PC-9 (cell line): ENCODE data around the gene DDX10. TPM values are rescaled to one million over a fixed set of nuclear protein-coding genes. Genes with fewer than 3 reads are reported as not detected.

ENCODE experiments used
- BruUV-seq: library from RNA; stranded (reverse); fragments of 400-500 nt; replicated peaks from 2 replicates; lab custom pipeline; 2021; lab: Mats Ljungman, UMichigan
- CTCF ChIA-PET: fragments of 300-600 bp; sonication (Branson Sonifier 250); formaldehyde crosslinking; loops from one replicate; lab custom pipeline; 2022; ENCODE audit warnings: antibody characterized with exemption; lab: Charles Lee
- POLR2A ChIA-PET: fragments of 300-600 bp; sonication (Branson Sonifier 250); formaldehyde crosslinking; loops from one replicate; lab custom pipeline; 2022; ENCODE audit warnings: antibody characterized with exemption; ENCODE audit not compliant: unreplicated experiment; lab: Charles Lee
- DNase-seq, 2 experiments: peaks; one replicate each; pipeline versions ENCODE4 v3.0.0 to v3.0.0-alpha.2; 2015 to 2022; ENCODE audit warnings: mixed read lengths in 1 of 2
- H2AFZ ChIP-seq: fragments of 200-600 bp; sonication (generic); 2 replicates; pipeline ENCODE4 v1.8.1; 2017; ENCODE audit warnings: antibody characterized with exemption
- H3F3A ChIP-seq: fragments of 200-600 bp; sonication (generic); 2 replicates; pipeline ENCODE4 v1.8.1; 2017; ENCODE audit warnings: antibody characterized with exemption, mild to moderate bottlenecking, low read depth; ENCODE audit not compliant: insufficient read depth
- H3K27ac ChIP-seq: fragments of 200-600 bp; sonication (generic); 2 replicates; pipeline ENCODE4 v1.6.1; 2016; ENCODE audit warnings: mixed run types
- H3K27me3 ChIP-seq: fragments of 200-600 bp; sonication (generic); 2 replicates; pipeline ENCODE4 v1.6.1; 2016; ENCODE audit warnings: low read depth, mixed run types; ENCODE audit not compliant: insufficient read depth
- H3K36me3 ChIP-seq: fragments of 200-600 bp; sonication (generic); 2 replicates; pipeline ENCODE4 v1.6.1; 2016; ENCODE audit warnings: low read depth, mixed run types
- H3K4me1 ChIP-seq: fragments of 200-600 bp; sonication (generic); replicated peaks from 2 replicates; pipeline ENCODE4 v1.6.1; 2016; ENCODE audit warnings: mixed run types; ENCODE audit not compliant: insufficient read depth
- H3K4me2 ChIP-seq: fragments of 200-600 bp; sonication (generic); 2 replicates; pipeline ENCODE4 v1.6.1; 2017; ENCODE audit warnings: mixed run types
- H3K4me3 ChIP-seq: fragments of 200-600 bp; sonication (generic); 2 replicates; pipeline ENCODE4 v1.6.1; 2016; ENCODE audit warnings: mixed run types
- H3K79me2 ChIP-seq: fragments of 200-600 bp; sonication (generic); 2 replicates; pipeline ENCODE4 v1.6.1; 2017; ENCODE audit warnings: low read depth, mixed run types
- H3K9me2 ChIP-seq: fragments of 200-600 bp; sonication (generic); 2 replicates; pipeline ENCODE4 v1.8.1; 2017; ENCODE audit warnings: mild to moderate bottlenecking; ENCODE audit not compliant: insufficient read depth
- H3K9me3 ChIP-seq: fragments of 200-600 bp; sonication (generic); 2 replicates; pipeline ENCODE4 v1.8.1; 2016; ENCODE audit warnings: low read depth; ENCODE audit not compliant: insufficient read depth
- H4K20me1 ChIP-seq: fragments of 200-600 bp; sonication (generic); 2 replicates; pipeline ENCODE4 v1.8.1; 2017; ENCODE audit not compliant: insufficient read depth
- CTCF ChIP-seq: fragments of 200-600 bp; sonication (generic); conservative IDR thresholded peaks from 2 replicates; pipeline ENCODE4 v1.6.1; 2017; ENCODE audit warnings: mixed run types, antibody characterized with exemption, mild to moderate bottlenecking, moderate library complexity
- EZH2 ChIP-seq: fragments of 200-600 bp; sonication (generic); IDR thresholded peaks from 2 replicates; pipeline ENCODE4 v1.8.0; 2017; ENCODE audit warnings: antibody characterized with exemption, low read depth
- intact Hi-C: fragments of 100-400 bp; cut with micrococcal nuclease; formaldehyde crosslinking; loops from one replicate; pipeline ENCODE4 v1.10.0; 2022; ENCODE audit not compliant: unreplicated experiment
- total RNA-seq: library from RNA; stranded (reverse); gene quantifications from 2 replicates; pipeline ENCODE4 v1.2.3, GENCODE V29; 2021

The DDX10 gene
- total RNA-seq, 1 experiment from 2014 or later, result 26.4 TPM

GRCh38 chr11:108703916-108704315, 39.0 kb downstream of the DDX10 start:
- H3K27me3 ChIP-seq, result no peaks in the 10 kb centered on the region
- no peaks in the 10 kb centered on the region for H4K20me1 ChIP-seq
- no peak overlapping the region for H3K4me2 ChIP-seq
- CTCF ChIA-PET, result no interaction called here
- TF ChIP-seq EZH2 (no peak), CTCF (no peak)
- no peak overlapping the region for H3K27ac ChIP-seq
- POLR2A ChIA-PET, result no interaction called here
- no peak overlapping the region for H2AFZ ChIP-seq
- H3K79me2 ChIP-seq, result no peaks in the 10 kb centered on the region
- peaks cover 12% of the 10 kb centered on the region; the same call in 1 of the 2 replicates for H3K9me3 ChIP-seq
- no peaks in the 10 kb centered on the region for H3K4me1 ChIP-seq
- intact Hi-C loops, result no loop called here
- no peak overlapping the region for H3K4me3 ChIP-seq
- no peak for DNase-seq
- no peaks in the 10 kb centered on the region for H3F3A ChIP-seq
- no peaks in the 10 kb centered on the region for H3K9me2 ChIP-seq
- H3K36me3 ChIP-seq, result peaks cover 35% of the 10 kb centered on the region
- no TSS peak for BruUV-seq

GRCh38 chr11:108705061-108705460, 40.2 kb downstream of the DDX10 start:
- H3K9me3 ChIP-seq, result peaks cover 14% of the 10 kb centered on the region; the same call in 1 of the 2 replicates
- H2AFZ ChIP-seq, result no peak overlapping the region
- H3K27me3 ChIP-seq, result no peaks in the 10 kb centered on the region
- no peak for DNase-seq
- CTCF ChIA-PET, result no interaction called here
- H4K20me1 ChIP-seq, result no peaks in the 10 kb centered on the region
- intact Hi-C loops, result no loop called here
- no peak overlapping the region for H3K4me2 ChIP-seq
- BruUV-seq, result no TSS peak
- TF ChIP-seq EZH2 (no peak), CTCF (no peak)
- H3K4me3 ChIP-seq, result no peak overlapping the region
- H3K36me3 ChIP-seq, result peaks cover 45% of the 10 kb centered on the region
- H3K79me2 ChIP-seq, result no peaks in the 10 kb centered on the region
- no peaks in the 10 kb centered on the region for H3K9me2 ChIP-seq
- no peaks in the 10 kb centered on the region for H3F3A ChIP-seq
- H3K27ac ChIP-seq, result no peak overlapping the region
- POLR2A ChIA-PET, result no interaction called here
- H3K4me1 ChIP-seq, result no peaks in the 10 kb centered on the region

- no peak for TF ChIP-seq CTCF
- no peak for TF ChIP-seq EZH2
- no peaks in the 10 kb centered on the region; the same call in 1 of the 2 replicates for H3K79me2 ChIP-seq
- ChIA-PET CTCF (no interaction called here), POLR2A (no interaction called here)
- H3F3A ChIP-seq, result no peaks in the 10 kb centered on the region
- peaks cover 57% of the 10 kb centered on the region for H3K36me3 ChIP-seq
- H3K9me3 ChIP-seq, result peaks cover 14% of the 10 kb centered on the region; the same call in 1 of the 2 replicates
- no peak overlapping the region for H3K27ac ChIP-seq
- intact Hi-C loops, result no loop called here
- H3K9me2 ChIP-seq, result peaks cover 4% of the 10 kb centered on the region; the same call in 1 of the 2 replicates
- H2AFZ ChIP-seq, result no peak overlapping the region
- H3K4me2 ChIP-seq, result no peak overlapping the region
- H3K4me1 ChIP-seq, result no peaks in the 10 kb centered on the region
- H3K27me3 ChIP-seq, result no peaks in the 10 kb centered on the region
- no peaks in the 10 kb centered on the region for H4K20me1 ChIP-seq
- no peak for DNase-seq
- no TSS peak for BruUV-seq
- no peak overlapping the region for H3K4me3 ChIP-seq
These were observed 43.3 kb downstream of the DDX10 start for GRCh38 chr11:108708173-108708572.
